Ectodermal cell (in vitro differentiated cells): Measurements from ENCODE around the gene PRKCH.

Experiments used
- H3K27ac ChIP-seq: 2 replicates; pipeline ENCODE4 v1.7.0; 2013; ENCODE audit warnings: mild to moderate bottlenecking, low read depth, low read length; ENCODE audit not compliant: insufficient read depth, poor library complexity, severe bottlenecking
- H3K27me3 ChIP-seq: 2 replicates; pipeline ENCODE4 v1.7.0; 2013; ENCODE audit warnings: mild to moderate bottlenecking, low read length; ENCODE audit not compliant: insufficient read depth, control insufficient read depth, poor library complexity, severe bottlenecking
- H3K36me3 ChIP-seq: one replicate; pipeline ENCODE4 v1.7.0; 2013; ENCODE audit warnings: low read length; ENCODE audit not compliant: control insufficient read depth, insufficient read depth
- H3K4me1 ChIP-seq: one replicate; pipeline ENCODE4 v1.7.0; 2013; ENCODE audit warnings: low read length; ENCODE audit not compliant: control insufficient read depth, insufficient read depth
- H3K4me3 ChIP-seq: 2 replicates; pipeline ENCODE4 v1.7.0; 2013; ENCODE audit warnings: low read depth, low read length, control low read depth; ENCODE audit not compliant: insufficient read depth
- H3K9me3 ChIP-seq: 2 replicates; pipeline ENCODE4 v1.7.0; 2013; ENCODE audit warnings: mild to moderate bottlenecking, low read length, moderate library complexity; ENCODE audit not compliant: control insufficient read depth
- WGBS, 2 experiments: methylation state at CpG; one replicate each; pipeline ENCODE4 v1.1.7; 2013; ENCODE audit warnings: missing lambda C conversion rate in 2 of 2; 5-methylcytosine and 5-hydroxymethylcytosine counted together

PRKCH gene

DNA sequence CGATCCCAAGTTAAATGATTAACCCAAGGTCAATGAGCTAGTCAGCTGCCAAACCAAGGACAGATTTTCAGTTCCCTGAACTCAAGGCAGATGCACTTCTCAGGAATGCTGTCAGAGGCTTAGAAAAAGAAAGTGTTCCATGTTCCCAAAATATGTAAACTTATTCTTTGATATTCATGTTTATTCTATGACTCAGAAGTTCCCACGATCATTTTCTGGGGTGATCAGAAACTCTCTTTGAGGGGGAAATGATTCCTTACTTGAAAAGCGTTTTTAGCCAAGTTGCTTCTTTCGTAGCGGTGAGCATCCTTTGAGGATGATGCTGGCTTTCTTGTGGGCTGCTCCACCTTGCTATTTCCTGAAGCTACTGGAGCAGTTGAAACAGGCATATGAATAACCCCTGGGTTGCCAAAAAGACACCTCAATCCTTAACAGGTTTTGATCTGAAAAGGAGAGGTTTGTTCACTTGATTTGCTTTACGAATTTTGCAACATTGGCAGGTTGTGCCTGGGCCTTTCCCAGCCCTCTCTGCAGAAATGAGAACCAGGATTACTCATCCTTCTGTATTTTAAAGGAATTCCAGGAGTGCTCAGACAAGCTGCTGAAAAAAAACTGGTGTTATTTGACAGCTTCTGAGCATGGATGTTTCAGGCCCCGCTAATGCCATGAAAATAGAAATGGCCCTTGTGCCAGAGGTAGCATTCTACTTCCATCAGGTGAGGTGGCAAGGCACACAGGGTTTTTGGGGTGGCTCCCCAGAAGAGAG lies 252.6 kb downstream of the PRKCH start:
- Histone ChIP-seq H3K4me3 (no peak overlapping the region), H3K36me3 (no peaks in the 10 kb centered on the region), H3K27me3 (peaks cover 9% of the 10 kb centered on the region), H3K27ac (no peak overlapping the region), H3K4me1 (peaks cover 6% of the 10 kb centered on the region), H3K9me3 (no peaks in the 10 kb centered on the region)
- WGBS, 2 experiments, result 87% methylated on average over 7 of the region's 7 CpGs

DNA sequence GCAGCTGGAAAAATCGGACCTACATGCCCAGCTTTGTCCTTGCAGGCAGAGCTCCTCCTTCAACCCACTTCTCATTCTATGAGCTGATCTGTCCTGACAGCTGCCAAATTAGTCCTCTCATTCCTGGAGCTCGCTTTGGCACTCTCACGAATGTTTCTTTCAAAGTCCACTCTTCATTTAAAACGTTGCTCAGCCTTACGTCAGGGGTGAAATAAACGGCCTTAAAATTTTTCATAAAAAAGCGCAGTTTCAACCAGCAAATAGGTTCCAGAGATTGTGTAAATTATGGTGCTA lies 253.1 kb downstream of the PRKCH start:
- peaks cover 3% of the 10 kb centered on the region for H3K27me3 ChIP-seq
- H3K9me3 ChIP-seq, result no peaks in the 10 kb centered on the region
- no peak overlapping the region for H3K27ac ChIP-seq
- no peaks in the 10 kb centered on the region for H3K36me3 ChIP-seq
- 67 to 78% methylated on average over 6 to 7 of the region's 7 CpGs for WGBS, 2 experiments
- peaks cover under 1% of the 10 kb centered on the region for H3K4me1 ChIP-seq
- no peak overlapping the region for H3K4me3 ChIP-seq

DNA sequence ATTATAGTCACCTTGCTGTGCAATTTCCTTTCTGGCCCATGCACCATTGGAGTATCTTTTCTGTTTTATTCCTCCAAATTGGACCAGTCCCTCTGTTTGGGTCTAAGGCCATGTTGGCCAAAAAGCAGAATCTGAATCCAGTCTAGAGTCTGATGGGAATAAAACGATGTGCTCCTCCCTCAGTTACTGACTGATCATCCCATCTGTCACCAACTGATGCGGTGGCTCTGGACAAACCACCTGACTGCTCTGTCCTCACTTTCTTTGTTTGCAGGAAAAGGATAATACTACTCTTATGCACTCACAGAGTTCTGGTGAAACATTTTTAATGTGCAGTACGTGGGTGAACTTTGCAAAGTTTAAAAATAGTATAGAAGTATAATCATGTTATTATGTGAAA lies 253.7 kb downstream of the PRKCH start:
- Histone ChIP-seq H3K27me3 (no peaks in the 10 kb centered on the region), H3K4me3 (no peak overlapping the region), H3K9me3 (no peaks in the 10 kb centered on the region), H3K4me1 (no peaks in the 10 kb centered on the region), H3K36me3 (no peaks in the 10 kb centered on the region), H3K27ac (no peak overlapping the region)
- 91 to 98% methylated on average over 2 to 3 of the region's 3 CpGs for WGBS, 2 experiments

DNA sequence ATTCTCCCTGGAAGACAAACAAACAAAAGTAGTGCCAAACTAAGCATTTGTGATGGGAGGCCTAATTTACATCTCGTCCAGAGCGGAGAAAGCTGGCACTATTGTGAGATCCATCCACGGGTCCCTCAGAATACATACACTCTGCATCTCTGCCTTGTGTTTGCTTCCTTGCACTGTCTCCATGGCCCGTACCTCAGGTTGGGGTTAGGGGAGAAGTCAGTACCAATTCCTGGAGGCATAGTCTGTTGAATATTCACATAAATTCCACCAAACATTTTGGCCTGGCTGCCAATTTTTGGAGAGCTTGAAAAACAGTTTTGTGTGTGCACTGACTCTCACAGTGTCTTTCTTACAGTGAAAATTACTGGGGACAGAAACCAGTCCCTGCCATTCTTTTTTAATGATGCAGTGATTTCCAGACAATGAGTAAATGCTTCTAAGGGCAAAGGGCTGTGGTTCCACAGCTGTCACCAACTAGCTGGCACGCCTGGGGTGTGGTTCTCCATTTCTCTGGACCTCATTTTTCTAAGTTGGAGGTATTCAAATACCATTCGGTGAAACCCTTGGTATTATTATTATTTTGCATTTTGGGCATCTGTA lies 254.3 kb downstream of the PRKCH start:
- no peaks in the 10 kb centered on the region for H3K36me3 ChIP-seq
- H3K4me3 ChIP-seq, result no peak overlapping the region
- no peaks in the 10 kb centered on the region for H3K9me3 ChIP-seq
- no peaks in the 10 kb centered on the region for H3K27me3 ChIP-seq
- no peaks in the 10 kb centered on the region for H3K4me1 ChIP-seq
- 92 to 95% methylated on average over 5 to 6 of the region's 6 CpGs for WGBS, 2 experiments
- no peak overlapping the region for H3K27ac ChIP-seq

DNA sequence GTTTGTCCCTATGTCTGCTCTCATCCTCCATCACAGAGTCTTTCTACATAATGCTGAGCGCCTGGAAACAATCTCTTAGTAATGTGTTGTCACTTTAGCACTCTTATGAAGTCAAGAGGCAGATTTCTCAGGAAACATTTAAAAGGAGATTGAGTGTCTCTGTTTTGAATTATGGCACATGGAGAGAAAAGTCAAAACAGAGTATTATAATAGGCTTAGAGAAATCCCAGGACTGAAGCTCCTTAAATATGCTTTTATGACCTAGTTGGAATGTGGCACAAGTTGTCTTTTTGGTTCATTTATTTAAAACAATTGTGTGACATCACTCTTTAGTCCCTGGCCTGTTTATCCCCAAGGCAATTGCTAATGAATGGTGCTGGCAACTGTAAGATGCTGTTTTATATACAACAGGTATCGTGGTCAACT lies 256.1 kb downstream of the PRKCH start:
- H3K4me3 ChIP-seq, result no peak overlapping the region
- H3K27me3 ChIP-seq, result no peaks in the 10 kb centered on the region
- no peak overlapping the region for H3K27ac ChIP-seq
- H3K36me3 ChIP-seq, result no peaks in the 10 kb centered on the region
- 83 to 98% methylated on average over 2 of the region's 2 CpGs for WGBS, 2 experiments
- no peaks in the 10 kb centered on the region for H3K9me3 ChIP-seq
- no peaks in the 10 kb centered on the region for H3K4me1 ChIP-seq

DNA sequence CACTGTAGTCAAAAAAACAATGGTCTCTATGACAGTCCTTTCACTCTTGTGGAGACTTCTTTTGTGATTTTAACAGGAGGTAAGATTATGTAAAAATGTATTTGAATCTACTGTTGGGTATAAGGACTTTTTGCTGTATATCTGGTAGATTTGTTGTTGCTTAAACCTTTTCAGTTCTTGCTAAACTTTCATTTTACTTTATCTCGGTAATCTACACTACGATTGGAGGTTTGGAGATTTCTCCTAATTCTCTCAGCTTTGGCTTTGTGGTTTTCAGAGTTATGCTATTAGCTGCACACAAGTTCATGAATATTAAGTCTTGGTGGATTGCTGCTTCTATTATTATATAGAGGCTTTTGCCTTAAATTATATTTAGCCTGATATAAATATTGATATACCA lies 257.4 kb downstream of the PRKCH start:
- no peak overlapping the region for H3K4me3 ChIP-seq
- no peaks in the 10 kb centered on the region for H3K36me3 ChIP-seq
- H3K27ac ChIP-seq, result no peak overlapping the region
- H3K9me3 ChIP-seq, result no peaks in the 10 kb centered on the region
- no peaks in the 10 kb centered on the region for H3K27me3 ChIP-seq
- WGBS, 2 experiments, result 100% methylated on average over 1 to 2 of the region's 2 CpGs
- H3K4me1 ChIP-seq, result no peaks in the 10 kb centered on the region

DNA sequence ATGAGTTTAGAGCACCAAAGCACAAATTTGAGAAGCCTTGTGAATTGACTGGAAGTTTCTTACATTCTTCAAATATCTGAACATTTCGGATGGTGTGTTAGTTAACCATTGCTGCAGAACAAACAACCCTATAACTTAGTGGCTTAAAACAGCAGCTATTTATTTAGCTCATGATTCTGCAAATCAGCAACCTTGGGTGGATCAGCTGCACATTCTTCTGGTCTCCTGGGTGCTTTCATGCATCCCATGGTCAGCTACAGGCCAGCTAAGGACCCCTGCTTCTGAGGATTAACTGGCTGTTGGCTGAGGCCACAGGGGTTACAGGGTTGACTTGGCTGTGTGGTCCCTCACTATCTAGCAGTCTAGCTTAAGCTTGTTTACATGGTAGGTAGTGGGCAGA lies 260.0 kb downstream of the PRKCH start:
- H3K4me3 ChIP-seq, result no peak overlapping the region
- H3K27ac ChIP-seq, result no peak overlapping the region
- no peaks in the 10 kb centered on the region for H3K36me3 ChIP-seq
- H3K4me1 ChIP-seq, result no peaks in the 10 kb centered on the region
- no peaks in the 10 kb centered on the region for H3K9me3 ChIP-seq
- WGBS, 2 experiments, result 95 to 96% methylated on average over 1 of the region's 1 CpG
- no peaks in the 10 kb centered on the region for H3K27me3 ChIP-seq

DNA sequence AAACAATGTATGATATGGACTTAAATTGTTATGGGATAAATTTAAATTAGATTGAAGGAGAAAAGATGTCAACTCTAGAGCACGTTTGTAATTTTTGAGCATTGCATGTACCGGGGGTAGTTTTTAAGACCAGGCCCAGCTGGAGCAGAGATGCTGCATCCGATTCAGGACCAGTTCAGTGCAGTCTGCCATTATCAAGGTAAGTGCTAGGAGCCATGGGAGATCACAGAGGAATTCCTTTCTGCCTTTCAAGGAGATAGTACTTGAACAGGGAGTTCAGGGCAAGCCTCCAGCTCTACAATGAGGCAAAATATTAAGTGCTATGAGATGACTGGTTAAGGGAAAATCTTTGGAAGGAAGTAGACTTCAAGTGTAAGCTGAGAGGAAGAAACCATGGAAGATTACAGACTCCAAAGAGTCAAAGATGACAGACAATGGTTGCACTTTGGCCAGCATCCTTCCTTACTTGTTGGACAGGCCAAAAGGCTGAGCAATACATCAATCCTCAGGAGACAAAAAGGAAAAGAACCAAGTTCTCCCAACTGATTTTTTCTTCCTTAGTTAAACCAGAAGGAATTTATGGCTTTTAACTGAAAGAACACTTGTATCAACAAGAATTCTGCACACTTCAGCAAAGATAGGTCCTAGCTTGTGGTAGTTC lies 260.7 kb downstream of the PRKCH start:
- WGBS, 2 experiments, result 92 to 97% methylated on average over 3 of the region's 3 CpGs
- Histone ChIP-seq H3K27me3 (no peaks in the 10 kb centered on the region), H3K9me3 (no peaks in the 10 kb centered on the region), H3K27ac (no peak overlapping the region), H3K4me3 (no peak overlapping the region), H3K36me3 (no peaks in the 10 kb centered on the region), H3K4me1 (no peaks in the 10 kb centered on the region)

DNA sequence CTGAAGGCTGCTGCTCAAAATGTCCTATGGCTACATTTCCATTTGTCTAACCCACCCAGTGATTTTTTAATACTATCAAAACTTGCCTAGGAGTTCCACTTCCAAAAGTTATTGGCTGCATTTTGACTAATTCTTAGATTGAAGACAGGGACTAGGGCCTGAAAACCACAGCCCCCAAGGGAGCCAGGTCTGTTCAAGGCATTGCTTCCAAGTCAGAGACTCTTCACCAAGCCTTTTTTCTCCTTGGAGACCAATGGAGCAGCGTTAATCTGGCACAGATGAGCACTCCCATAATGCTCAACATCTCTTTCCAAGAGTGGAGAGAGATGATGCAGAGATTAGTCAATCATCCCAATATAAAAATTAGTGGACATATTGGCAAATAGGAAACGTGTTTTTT lies 261.4 kb downstream of the PRKCH start:
- Histone ChIP-seq H3K27ac (no peak overlapping the region), H3K4me3 (no peak overlapping the region), H3K9me3 (no peaks in the 10 kb centered on the region), H3K27me3 (no peaks in the 10 kb centered on the region), H3K36me3 (no peaks in the 10 kb centered on the region), H3K4me1 (no peaks in the 10 kb centered on the region)
- WGBS, 2 experiments, result 83 to 89% methylated on average over 1 to 2 of the region's 2 CpGs

DNA sequence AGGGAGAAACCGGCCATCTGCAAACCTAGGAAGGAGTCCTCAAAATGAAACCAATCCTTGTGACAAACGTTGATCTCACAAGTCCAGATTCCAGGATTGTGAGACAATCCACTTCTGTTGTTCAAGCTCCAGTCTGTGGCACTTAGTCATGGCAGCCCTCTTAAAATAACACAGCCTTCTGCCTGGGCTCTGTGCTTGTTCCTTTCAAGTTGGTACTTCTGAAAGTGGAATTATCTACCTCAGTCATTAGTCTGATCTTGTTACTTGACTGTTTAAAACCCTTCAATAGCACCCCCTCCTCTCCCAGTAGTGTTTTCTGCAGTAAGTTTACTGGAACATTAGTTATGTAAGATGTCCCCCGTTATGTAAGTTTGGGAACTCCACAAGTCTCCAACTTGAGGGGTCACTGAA lies 263.0 kb downstream of the PRKCH start:
- 83 to 87% methylated on average over 3 of the region's 3 CpGs for WGBS, 2 experiments
- H3K36me3 ChIP-seq, result no peaks in the 10 kb centered on the region
- H3K4me3 ChIP-seq, result no peak overlapping the region
- H3K9me3 ChIP-seq, result no peaks in the 10 kb centered on the region
- H3K27ac ChIP-seq, result no peak overlapping the region
- H3K4me1 ChIP-seq, result no peaks in the 10 kb centered on the region
- no peaks in the 10 kb centered on the region for H3K27me3 ChIP-seq
